ENCODE measurements around the gene FBXO15. TPM values are rescaled to one million over a fixed set of nuclear protein-coding genes. Genes with fewer than 3 reads are reported as not detected.

Gene FBXO15
- total RNA-seq, 1 donor from 2014 or later = not detected

GRCh38 chr18:74115046-74115445, 32.6 kb downstream of the FBXO15 start:
- no peaks in the 10 kb centered on the region for H3K27me3 ChIP-seq
- H3K4me3 ChIP-seq = no peak overlapping the region
- H3K4me1 ChIP-seq = no peaks in the 10 kb centered on the region
- H3K36me3 ChIP-seq = no peaks in the 10 kb centered on the region
- TF ChIP-seq POLR2A (IDR thresholded peaks at IDR 0.05) (no peak), CTCF (IDR thresholded peaks at IDR 0.05) (no peak), POLR2AphosphoS5 (IDR thresholded peaks at IDR 0.05; ENCODE audit: insufficient read depth in 1 of 2, low read depth in 1 of 2) (no peak)
- H3K9me3 ChIP-seq = no peaks in the 10 kb centered on the region
- DNase-seq (ENCODE audit: extremely low spot score in 2 of 2) = no peak
- intact Hi-C loops (cut with DNase I) = no loop called here
- no peak overlapping the region for H3K27ac ChIP-seq

DNA sequence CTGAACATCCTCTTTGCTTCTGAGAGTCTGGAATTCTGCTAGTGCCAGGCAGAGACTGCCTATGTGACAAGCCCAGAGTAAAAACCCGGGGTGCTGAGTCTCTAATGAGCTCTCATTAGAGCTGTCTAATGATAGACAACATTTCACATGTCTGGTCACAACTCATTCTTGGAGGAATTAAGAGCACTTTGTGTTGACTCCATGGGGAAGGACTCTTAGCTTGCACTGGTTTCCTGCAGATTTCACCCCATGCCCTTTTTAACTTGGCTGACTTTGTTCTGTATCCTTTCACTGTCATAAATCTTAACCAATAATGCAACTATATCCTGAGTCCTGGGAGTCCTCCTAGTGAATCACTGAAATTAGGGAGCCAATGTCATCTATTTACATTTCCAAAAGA, 33.5 kb downstream of the FBXO15 start:
- Histone ChIP-seq H3K4me1 (no peaks in the 10 kb centered on the region), H3K4me3 (no peak overlapping the region), H3K36me3 (no peaks in the 10 kb centered on the region), H3K27me3 (no peaks in the 10 kb centered on the region), H3K27ac (no peak overlapping the region), H3K9me3 (no peaks in the 10 kb centered on the region)
- intact Hi-C loops (cut with DNase I) = no loop called here
- TF ChIP-seq POLR2A (IDR thresholded peaks at IDR 0.05) (no peak), CTCF (IDR thresholded peaks at IDR 0.05) (no peak), POLR2AphosphoS5 (IDR thresholded peaks at IDR 0.05; ENCODE audit: insufficient read depth in 1 of 2, low read depth in 1 of 2) (no peak)
- no peak for DNase-seq (ENCODE audit: extremely low spot score in 2 of 2)

DNA sequence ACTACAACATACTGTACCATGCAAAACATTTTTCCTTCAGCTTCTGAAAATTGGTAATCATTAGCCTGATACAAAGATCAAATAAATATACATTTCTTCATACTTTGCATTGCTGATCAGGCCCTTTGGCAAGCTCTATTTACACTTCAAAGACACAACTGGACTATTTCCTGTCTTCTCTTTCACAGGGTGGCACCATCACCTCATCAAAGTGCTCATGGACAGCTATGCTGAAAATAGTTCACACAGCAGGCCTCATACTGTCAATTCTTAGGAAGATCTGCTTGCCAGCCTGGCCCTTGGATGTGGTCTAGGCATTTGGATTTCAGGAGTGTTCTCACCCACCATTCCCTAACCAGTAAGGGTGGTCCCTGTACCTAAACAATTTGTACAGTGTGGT, 33.9 kb downstream of the FBXO15 start:
- Histone ChIP-seq H3K27me3 (no peaks in the 10 kb centered on the region), H3K27ac (no peak overlapping the region), H3K4me1 (no peaks in the 10 kb centered on the region), H3K36me3 (no peaks in the 10 kb centered on the region), H3K9me3 (no peaks in the 10 kb centered on the region), H3K4me3 (no peak overlapping the region)
- intact Hi-C loops (cut with DNase I) = no loop called here
- TF ChIP-seq CTCF (IDR thresholded peaks at IDR 0.05) = no peak
- no peak for TF ChIP-seq POLR2AphosphoS5 (IDR thresholded peaks at IDR 0.05; ENCODE audit: insufficient read depth in 1 of 2, low read depth in 1 of 2)
- no peak for TF ChIP-seq POLR2A (IDR thresholded peaks at IDR 0.05)
- DNase-seq (ENCODE audit: extremely low spot score in 2 of 2) = no peak

DNA sequence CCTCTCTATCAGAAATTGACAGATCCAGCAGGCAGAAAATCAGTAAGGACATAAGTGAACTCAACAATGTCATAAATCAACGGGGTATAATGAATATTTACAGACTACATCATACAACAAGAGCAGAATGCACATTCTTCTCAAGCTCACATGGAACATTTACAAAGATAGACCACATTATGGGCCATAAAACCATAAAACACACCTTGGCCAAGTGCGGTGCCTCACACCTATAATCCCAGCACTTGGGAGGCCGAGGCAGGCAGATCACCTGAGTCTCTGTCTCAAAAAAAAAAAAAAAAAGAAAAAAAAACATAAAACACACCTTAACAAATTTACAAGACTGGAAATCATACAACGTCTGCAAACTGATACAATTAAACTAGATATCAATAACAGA, 36.7 kb downstream of the FBXO15 start:
- Histone ChIP-seq H3K4me3 (no peak overlapping the region), H3K9me3 (no peaks in the 10 kb centered on the region), H3K4me1 (no peaks in the 10 kb centered on the region), H3K27me3 (no peaks in the 10 kb centered on the region), H3K27ac (no peak overlapping the region), H3K36me3 (no peaks in the 10 kb centered on the region)
- DNase-seq (ENCODE audit: extremely low spot score in 2 of 2) = no peak
- intact Hi-C loops (cut with DNase I) = no loop called here
- no peak for TF ChIP-seq CTCF (IDR thresholded peaks at IDR 0.05)
- no peak for TF ChIP-seq POLR2A (IDR thresholded peaks at IDR 0.05)
- no peak for TF ChIP-seq POLR2AphosphoS5 (IDR thresholded peaks at IDR 0.05; ENCODE audit: insufficient read depth in 1 of 2, low read depth in 1 of 2)

DNA sequence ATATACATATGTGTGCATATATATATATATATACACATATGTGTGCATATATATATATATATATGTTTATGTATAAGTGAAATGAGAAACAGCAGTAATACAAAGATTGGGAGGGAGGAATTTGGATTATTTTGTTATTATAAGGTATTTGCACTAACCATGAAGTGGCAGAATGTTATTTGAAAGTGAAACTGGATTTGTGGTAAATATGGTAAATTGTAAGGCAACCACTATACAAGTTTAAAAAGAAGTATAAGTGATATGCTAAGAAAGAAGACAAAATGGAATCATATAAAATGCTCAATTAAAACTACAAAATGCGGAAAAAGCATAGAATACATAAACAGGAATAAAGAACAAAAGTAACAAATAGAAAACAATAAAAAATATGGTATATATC, 37.5 kb downstream of the FBXO15 start:
- H3K27ac ChIP-seq = no peak overlapping the region
- no peaks in the 10 kb centered on the region for H3K27me3 ChIP-seq
- intact Hi-C loops (cut with DNase I) = no loop called here
- DNase-seq (ENCODE audit: extremely low spot score in 2 of 2) = no peak
- no peak overlapping the region for H3K4me3 ChIP-seq
- no peaks in the 10 kb centered on the region for H3K9me3 ChIP-seq
- TF ChIP-seq POLR2A (IDR thresholded peaks at IDR 0.05) = no peak
- TF ChIP-seq POLR2AphosphoS5 (IDR thresholded peaks at IDR 0.05; ENCODE audit: insufficient read depth in 1 of 2, low read depth in 1 of 2) = no peak
- TF ChIP-seq CTCF (IDR thresholded peaks at IDR 0.05) = no peak
- H3K4me1 ChIP-seq = no peaks in the 10 kb centered on the region
- H3K36me3 ChIP-seq = no peaks in the 10 kb centered on the region

Data from vagina (tissue), 2 donors.